ENCODE measurements around the gene C4orf36. TPM values are rescaled to one million over a fixed set of nuclear protein-coding genes. Genes with fewer than 3 reads are reported as not detected.

Gene C4orf36, protein sequence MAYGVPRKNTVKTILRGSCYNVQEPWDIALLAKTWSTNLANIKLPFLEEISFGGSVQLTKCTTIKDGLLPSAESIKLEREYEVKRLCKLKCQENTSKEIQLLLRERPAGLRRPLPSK
- total RNA-seq, result 0.50 and 0.53 TPM in 2 replicates

DNA sequence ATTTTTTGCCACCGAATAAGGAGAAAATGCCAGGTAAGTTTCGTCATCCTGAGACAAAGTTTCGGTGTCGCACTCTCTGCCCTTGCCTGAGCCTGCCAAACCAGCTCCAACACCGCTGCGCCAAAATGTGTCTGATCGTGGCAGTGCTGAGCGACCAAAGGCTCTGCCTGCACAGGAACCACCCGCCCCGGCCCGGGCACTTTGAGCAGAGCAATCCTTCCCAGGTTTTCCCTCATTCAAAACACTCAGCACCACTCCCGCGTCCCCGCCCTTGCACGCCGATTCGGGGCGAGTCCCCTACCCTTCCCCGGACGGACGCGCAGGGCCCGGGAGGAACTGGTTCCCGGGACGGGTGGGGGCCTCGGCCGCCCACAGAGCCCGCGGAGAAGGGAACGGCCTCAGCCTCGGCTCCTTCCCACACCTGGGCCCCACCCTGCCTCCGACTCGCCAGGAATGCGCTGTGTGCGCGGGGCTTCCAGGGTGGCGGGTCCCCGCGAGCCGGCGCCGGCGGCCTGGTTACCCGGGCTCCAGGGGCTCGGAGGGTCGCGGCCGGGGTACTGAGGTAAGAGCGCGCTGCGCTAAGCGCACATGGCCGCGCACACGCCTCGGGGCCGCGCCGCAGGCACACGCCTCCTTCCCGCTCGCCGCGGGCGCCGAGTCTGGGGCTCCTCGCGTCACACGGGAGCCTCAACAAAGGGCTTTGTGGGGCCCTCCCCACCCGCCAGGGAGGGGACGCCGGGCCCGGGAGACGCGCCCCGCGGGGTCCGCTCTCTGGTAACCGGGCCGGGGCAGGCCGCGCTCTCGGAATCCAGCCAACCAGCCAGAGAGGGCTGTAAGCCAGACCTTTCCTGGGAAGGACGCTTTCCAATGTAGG, at the start of gene C4orf36:
C4orf36 (minus strand) TSS at position 661 of the 874 bp plus-strand sequence. CDS start 902 bp downstream, outside the sequence.

DNA sequence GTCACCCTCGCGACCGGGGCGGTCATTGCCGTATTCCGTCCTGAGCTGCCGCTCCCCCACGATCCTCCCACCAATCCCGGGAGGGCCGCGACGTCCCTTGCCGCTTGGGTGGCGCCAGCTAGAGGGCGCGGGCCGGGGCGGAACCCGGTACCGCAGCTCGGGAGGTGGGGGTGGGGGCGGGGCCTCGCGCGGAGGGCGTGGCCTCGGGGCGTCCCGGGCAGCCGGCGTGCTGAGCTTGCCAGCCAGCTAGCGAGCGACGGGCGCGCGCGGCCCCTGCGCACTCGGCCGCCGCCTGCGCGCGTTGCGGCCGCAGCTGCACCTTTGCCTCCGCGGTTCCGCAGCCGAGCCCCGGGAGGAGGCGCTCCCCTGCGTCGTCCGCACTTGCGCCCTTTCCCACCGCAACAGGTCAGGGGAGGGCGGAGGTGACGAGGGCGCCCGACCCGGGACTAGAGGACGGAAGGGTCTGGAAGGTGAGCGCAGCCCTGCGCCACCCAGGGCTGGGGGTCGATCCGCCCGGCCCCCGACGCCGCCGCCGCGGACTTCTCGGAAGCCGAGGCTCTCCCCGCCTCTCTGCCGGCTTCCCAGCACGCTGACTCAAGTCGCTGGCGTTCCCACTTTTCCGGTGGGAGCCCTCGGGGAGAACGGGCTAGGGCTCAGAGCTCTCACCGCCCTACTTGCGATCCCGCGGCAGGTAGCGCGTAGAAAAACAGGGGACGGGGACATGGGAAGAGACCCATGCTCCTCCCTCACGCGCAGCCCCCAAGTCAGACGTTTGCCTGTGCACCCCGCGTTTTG, 42.7 kb upstream of the C4orf36 start, which contains the start of gene AFF1:
AFF1 (plus strand) TSS at position 241 of the 795 bp plus-strand sequence. CDS start 13,523 bp downstream, outside the sequence.

DNA sequence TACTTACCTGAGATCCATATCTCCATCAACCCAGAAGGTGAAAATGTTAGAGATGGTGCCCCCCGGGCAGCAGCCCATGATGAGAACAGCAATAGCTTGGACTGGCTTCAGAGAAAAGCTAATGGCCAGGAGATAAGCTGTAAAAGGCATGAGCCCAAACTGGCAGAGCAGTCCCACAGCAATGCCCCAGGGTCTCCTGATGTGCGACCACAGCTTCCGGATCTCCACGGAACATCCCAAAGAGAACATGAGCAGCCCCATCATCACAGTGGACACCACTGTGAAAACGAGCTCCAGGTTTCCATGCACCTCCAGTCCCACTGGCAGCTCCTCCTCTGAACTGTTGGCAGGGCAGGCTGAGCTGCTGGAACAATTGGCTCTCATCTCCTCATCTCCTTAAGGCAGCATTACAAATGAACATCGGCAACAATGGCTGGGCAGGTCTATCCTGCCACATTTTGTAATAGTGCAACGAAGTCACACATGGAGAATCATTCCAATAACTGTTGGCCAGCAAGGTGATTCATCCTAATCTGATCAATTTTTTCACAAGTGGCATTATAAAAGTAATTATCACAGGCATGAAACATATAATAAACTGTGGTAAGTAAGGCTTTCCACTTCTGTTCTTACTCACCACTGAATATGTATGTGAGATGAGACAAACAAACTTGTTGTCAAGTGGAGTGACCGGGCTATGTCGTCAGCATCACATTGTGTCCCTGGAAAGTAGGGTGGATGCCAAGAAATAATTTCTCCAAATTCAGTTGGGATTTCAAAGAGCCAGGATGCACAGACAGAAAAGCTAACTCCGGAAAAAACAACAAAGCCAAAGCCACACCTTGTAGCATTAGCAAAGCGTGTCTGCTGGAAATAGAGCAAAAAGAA, 43.2 kb downstream of the C4orf36 start, which contains the start of gene SLC10A6:
SLC10A6 (minus strand) TSS at position 653 of the 888 bp plus-strand sequence; CDS start at position 384, 269 bp downstream.

Other genes starting within 250 kb of the C4orf36 start
- gene SLC10A6, start 43.0 kb downstream of the C4orf36 start, total RNA-seq, result 0.40 TPM in 1 of 2 replicates, not detected in the other
- 43.6 and 52.6 TPM in 2 replicates for gene AFF1, start 42.6 kb upstream of the C4orf36 start, total RNA-seq

All from thoracic aorta endothelial cell (primary cell).